ENCODE measurements around the gene MYH9. TPM values are rescaled to one million over a fixed set of nuclear protein-coding genes. Genes with fewer than 3 reads are reported as not detected.
"Not testable (repeated sequence)": the region's sequence is repeated elsewhere in the genome, so short reads cannot be mapped to it uniquely, and the experiment has no call there.

Gene MYH9
- total and polyA plus RNA-seq, 5 experiments from 2014 or later = 51.2 to 718 (median 389) TPM

GRCh38 chr22:36281781-36282327, 105.9 kb downstream of the MYH9 start:
- H3K4me3 Mint-ChIP-seq = no peak overlapping the region
- peaks cover 11 to 30% (median 25%) of the 10 kb centered on the region in 4 donors for H3K4me1 Mint-ChIP-seq
- no peaks in the 10 kb centered on the region for H3K27me3 Mint-ChIP-seq
- peaks cover 0 to 69% (median 11%) of the 10 kb centered on the region in 3 donors for H3K36me3 Mint-ChIP-seq
- peak overlapping the region in 4 of 10 donors; percentile 36 to 83 (median 58) for H3K27ac Mint-ChIP-seq
- no peaks in the 10 kb centered on the region for H3K9me3 Mint-ChIP-seq
- POLR2A ChIA-PET = interaction anchor here (0.7 to 1.7 kb wide), 2 partner anchors 7 to 77 kb away, joined by 3 to 12 read pairs; no protein-coding TSS in a partner anchor
- no peak for ATAC-seq
- no peak for DNase-seq

GRCh38 chr22:36280379-36280778, 107.4 kb downstream of the MYH9 start:
- Mint-ChIP-seq H3K27ac (peak overlapping the region in 7 of 10 donors; percentile 38 to 91 (median 69)), H3K9me3 (no peaks in the 10 kb centered on the region), H3K4me1 (peaks cover 7 to 29% (median 25%) of the 10 kb centered on the region in 4 donors), H3K27me3 (no peaks in the 10 kb centered on the region), H3K36me3 (peaks cover 0 to 57% (median 7%) of the 10 kb centered on the region in 3 donors), H3K4me3 (peak overlapping the region in 1 of 10 donors; percentile 10)
- POLR2A ChIA-PET = interaction anchor here (0.6 to 1.7 kb wide), 7 partner anchors 8 to 667 kb away, joined by 3 to 12 read pairs (median 4); partner anchors contain the start of gene TXN2
- DNase-seq (peak in 1 of 10 donors; percentile 62), ATAC-seq (no peak)

GRCh38 chr22:36279219-36279666, 108.5 kb downstream of the MYH9 start:
- peak in 1 of 10 donors; percentile 13 for DNase-seq
- Mint-ChIP-seq H3K36me3 (peaks cover 4 to 47% (median 7%) of the 10 kb centered on the region in 3 donors), H3K27me3 (no peaks in the 10 kb centered on the region), H3K4me3 (no peak overlapping the region), H3K27ac (peak overlapping the region in 9 of 10 donors; percentile 4 to 75 (median 37)), H3K9me3 (no peaks in the 10 kb centered on the region), H3K4me1 (peaks cover 8 to 36% (median 28%) of the 10 kb centered on the region in 4 donors)
- no peak for ATAC-seq
- POLR2A ChIA-PET = interaction anchor here (2.8 kb wide), 1 partner anchor 10 kb away, joined by 12 read pairs; no protein-coding TSS in a partner anchor

- ATAC-seq (peak; percentile 74 to 80), DNase-seq (peak; percentile 44 to 75 (median 59))
- Mint-ChIP-seq H3K27ac (peak overlapping the region; percentile 32 to 87 (median 72)), H3K4me3 (peak overlapping the region in 7 of 10 donors; percentile 0 to 67 (median 27)), H3K4me1 (peaks cover 8 to 36% (median 28%) of the 10 kb centered on the region in 4 donors), H3K9me3 (no peaks in the 10 kb centered on the region), H3K36me3 (peaks cover 4 to 33% (median 5%) of the 10 kb centered on the region in 3 donors), H3K27me3 (no peaks in the 10 kb centered on the region)
- POLR2A ChIA-PET = interaction anchor here (0.8 to 2.8 kb wide), 4 partner anchors 9 to 54 kb away, joined by 3 to 12 read pairs (median 5); partner anchors contain the start of gene APOL2
Measured at GRCh38 chr22:36277482-36278291, 110.1 kb downstream of the MYH9 start.

- H3K4me1 Mint-ChIP-seq = peaks cover 11 to 29% (median 27%) of the 10 kb centered on the region in 4 donors
- POLR2A ChIA-PET = no interaction called here
- no peak for ATAC-seq
Measured at GRCh38 chr22:36274531-36274930, 113.2 kb downstream of the MYH9 start.

GRCh38 chr22:36271951-36272350, 115.8 kb downstream of the MYH9 start:
- H3K4me1 Mint-ChIP-seq = peaks cover 8 to 14% (median 13%) of the 10 kb centered on the region in 4 donors
- H3K9me3 Mint-ChIP-seq, H3K36me3 Mint-ChIP-seq, H3K27me3 Mint-ChIP-seq, DNase-seq, H3K4me3 Mint-ChIP-seq, ATAC-seq: not testable (repeated sequence)
- peak overlapping the region in 1 of 10 donors; percentile 33 for H3K27ac Mint-ChIP-seq
- POLR2A ChIA-PET = interaction anchor here (0.7 kb wide), 1 partner anchor 187 kb away, joined by 3 read pairs; no protein-coding TSS in a partner anchor

More at GRCh38 chr22:36274531-36274930, 113.2 kb downstream of the MYH9 start:
- Mint-ChIP-seq H3K9me3 (no peaks in the 10 kb centered on the region), H3K4me3 (peak overlapping the region in 2 of 10 donors; percentile 4 to 59), H3K27ac (peak overlapping the region in 1 of 10 donors; percentile 16), H3K36me3 (peaks cover 0 to 6% (median 4%) of the 10 kb centered on the region in 3 donors), H3K27me3 (no peaks in the 10 kb centered on the region)
- no peak for DNase-seq

GRCh38 chr22:36271231-36271630, 116.5 kb downstream of the MYH9 start:
- ATAC-seq, H3K27ac Mint-ChIP-seq, H3K4me3 Mint-ChIP-seq, POLR2A ChIA-PET, DNase-seq, H3K9me3 Mint-ChIP-seq, H3K27me3 Mint-ChIP-seq: not testable (repeated sequence)
- peaks cover 2 to 16% (median 4%) of the 10 kb centered on the region in 3 donors for H3K36me3 Mint-ChIP-seq
- H3K4me1 Mint-ChIP-seq = peaks cover 2 to 13% (median 8%) of the 10 kb centered on the region in 4 donors

- peaks cover 0 to 46% (median 10%) of the 10 kb centered on the region in 3 donors for H3K36me3 Mint-ChIP-seq
- DNase-seq = no peak
- no peaks in the 10 kb centered on the region for H3K27me3 Mint-ChIP-seq
- H3K4me1 Mint-ChIP-seq = peaks cover 0 to 10% (median 0%) of the 10 kb centered on the region in 4 donors
- H3K27ac Mint-ChIP-seq = peak overlapping the region in 3 of 10 donors; percentile 6 to 72 (median 47)
- H3K4me3 Mint-ChIP-seq = no peak overlapping the region
- no peaks in the 10 kb centered on the region for H3K9me3 Mint-ChIP-seq
- ATAC-seq = no peak
- POLR2A ChIA-PET = no interaction called here
Measured at GRCh38 chr22:36267896-36268485, 119.8 kb downstream of the MYH9 start.

GRCh38 chr22:36267058-36267457, 120.7 kb downstream of the MYH9 start:
- H3K4me3 Mint-ChIP-seq = no peak overlapping the region
- ATAC-seq = no peak
- peaks cover 0 to 10% (median 0%) of the 10 kb centered on the region in 4 donors for H3K4me1 Mint-ChIP-seq
- peaks cover 0 to 55% (median 13%) of the 10 kb centered on the region in 3 donors for H3K36me3 Mint-ChIP-seq
- H3K27me3 Mint-ChIP-seq = no peaks in the 10 kb centered on the region
- no peaks in the 10 kb centered on the region for H3K9me3 Mint-ChIP-seq
- no peak overlapping the region for H3K27ac Mint-ChIP-seq
- POLR2A ChIA-PET = interaction anchor here (0.5 kb wide), 1 partner anchor 9 kb away, joined by 6 read pairs; no protein-coding TSS in a partner anchor
- no peak for DNase-seq

- H3K4me3 Mint-ChIP-seq, POLR2A ChIA-PET, H3K27me3 Mint-ChIP-seq, H3K9me3 Mint-ChIP-seq, DNase-seq, H3K4me1 Mint-ChIP-seq, ATAC-seq: not testable (repeated sequence)
- peaks cover 0 to 77% (median 28%) of the 10 kb centered on the region in 3 donors for H3K36me3 Mint-ChIP-seq
- H3K27ac Mint-ChIP-seq = peak overlapping the region in 3 of 10 donors; percentile 21 to 60 (median 51)
Measured at GRCh38 chr22:36263886-36264664, 123.7 kb downstream of the MYH9 start.

- DNase-seq, POLR2A ChIA-PET, ATAC-seq: not testable (repeated sequence)
Measured at GRCh38 chr22:36263216-36263673, 124.5 kb downstream of the MYH9 start.

More at GRCh38 chr22:36263216-36263673, 124.5 kb downstream of the MYH9 start:
- Mint-ChIP-seq H3K4me1 (peaks cover 11 to 16% (median 13%) of the 10 kb centered on the region in 4 donors), H3K27ac (peak overlapping the region in 1 of 10 donors; percentile 51), H3K36me3 (peaks cover 0 to 81% (median 28%) of the 10 kb centered on the region in 3 donors)
- not testable (repeated sequence) for H3K9me3 Mint-ChIP-seq, H3K27me3 Mint-ChIP-seq, H3K4me3 Mint-ChIP-seq
